WERI-Rb-1 (cell line): ENCODE results near the gene ABCG1.

Experiments used
- DNase-seq: peaks from one replicate; pipeline ENCODE4 v3.0.0-alpha.2; 2020
- H3K27ac ChIP-seq: fragments of 250-450 bp; sonication (Bioruptor Pico); 2 replicates; pipeline ENCODE4 v1.5.1; 2020; ENCODE audit warnings: mild to moderate bottlenecking, moderate library complexity
- H3K27me3 ChIP-seq: fragments of 250-450 bp; sonication (Bioruptor Pico); 2 replicates; pipeline ENCODE4 v1.5.1; 2021; ENCODE audit warnings: mild to moderate bottlenecking, low read depth, moderate library complexity; ENCODE audit not compliant: insufficient read depth, severe bottlenecking
- H3K36me3 ChIP-seq: fragments of 250-450 bp; sonication (Bioruptor Pico); 2 replicates; pipeline ENCODE4 v1.5.1; 2020; ENCODE audit warnings: mild to moderate bottlenecking, moderate library complexity
- H3K4me3 ChIP-seq: 2 replicates; pipeline ENCODE4 v1.5.1; 2011; ENCODE audit warnings: low read depth, mild to moderate bottlenecking, control low read depth, low read length
- H3K9me3 ChIP-seq: fragments of 250-450 bp; sonication (Bioruptor Pico); 2 replicates; pipeline ENCODE4 v1.5.1; 2021; ENCODE audit warnings: mild to moderate bottlenecking, moderate library complexity; ENCODE audit not compliant: severe bottlenecking
- CTCF ChIP-seq: IDR thresholded peaks from 2 replicates; pipeline ENCODE4 v1.5.1; 2011; ENCODE audit warnings: low read depth, mild to moderate bottlenecking, control low read depth, inconsistent platforms, low read length

The ABCG1 gene

GRCh38 chr21:42330380-42331371 is 111.7 kb downstream of the ABCG1 start:
- no peak for DNase-seq
- Histone ChIP-seq H3K4me3 (no peak overlapping the region), H3K27ac (no peak overlapping the region), H3K27me3 (no peaks in the 10 kb centered on the region), H3K36me3 (no peaks in the 10 kb centered on the region), H3K9me3 (peaks cover 6% of the 10 kb centered on the region)
- TF ChIP-seq CTCF, result no peak

- Histone ChIP-seq H3K4me3 (no peak overlapping the region), H3K36me3 (no peaks in the 10 kb centered on the region), H3K27me3 (no peaks in the 10 kb centered on the region), H3K27ac (no peak overlapping the region), H3K9me3 (peaks cover 5% of the 10 kb centered on the region)
- no peak for TF ChIP-seq CTCF
- no peak for DNase-seq
Measured at GRCh38 chr21:42331660-42332059, 112.7 kb downstream of the ABCG1 start.

- H3K9me3 ChIP-seq, result peaks cover 5% of the 10 kb centered on the region
- H3K4me3 ChIP-seq, result no peak overlapping the region
- H3K27me3 ChIP-seq, result no peaks in the 10 kb centered on the region
- no peak overlapping the region for H3K27ac ChIP-seq
- H3K36me3 ChIP-seq, result no peaks in the 10 kb centered on the region
- no peak for DNase-seq
- no peak for TF ChIP-seq CTCF
Measured at GRCh38 chr21:42332557-42333317, 113.8 kb downstream of the ABCG1 start.

- H3K9me3 ChIP-seq, result no peaks in the 10 kb centered on the region
- H3K27ac ChIP-seq, result no peak overlapping the region
- TF ChIP-seq CTCF, result no peak
- no peak overlapping the region for H3K4me3 ChIP-seq
- H3K27me3 ChIP-seq, result no peaks in the 10 kb centered on the region
- no peaks in the 10 kb centered on the region for H3K36me3 ChIP-seq
- DNase-seq, result no peak
Measured at GRCh38 chr21:42336054-42336453, 117.1 kb downstream of the ABCG1 start.

GRCh38 chr21:42337276-42337675 is 118.3 kb downstream of the ABCG1 start:
- DNase-seq, result no peak
- Histone ChIP-seq H3K36me3 (no peaks in the 10 kb centered on the region), H3K4me3 (no peak overlapping the region), H3K27me3 (no peaks in the 10 kb centered on the region), H3K9me3 (no peaks in the 10 kb centered on the region), H3K27ac (no peak overlapping the region)
- TF ChIP-seq CTCF, result no peak
